G401.6 (cell line): ENCODE measurements around the gene RAB23.

Experiments used
- FAIRE-seq: peaks from 2 replicates; lab custom pipeline; 2012; peaks lifted over from hg19 to GRCh38; lab: Jason Lieb, UNC

Gene RAB23

DNA sequence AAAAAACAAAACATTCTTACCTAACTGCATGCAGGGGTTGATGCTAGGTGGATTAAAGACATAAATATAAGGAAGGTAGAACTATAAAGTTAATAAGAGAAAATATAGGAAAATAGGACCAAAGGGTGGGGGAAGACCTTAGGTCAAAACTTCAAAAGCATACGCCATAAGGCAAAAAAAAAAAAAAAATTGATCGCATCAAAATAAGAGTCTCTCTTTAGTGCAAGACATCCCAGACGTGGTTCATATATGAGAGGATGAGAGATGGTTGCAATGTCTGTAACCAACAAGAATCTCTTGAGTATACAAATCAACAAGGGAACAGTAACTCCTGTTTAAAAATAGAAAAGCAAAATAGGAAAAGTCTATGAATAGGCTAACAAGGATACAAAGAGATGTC, 41.5 kb downstream of the RAB23 start:
- no peak for FAIRE-seq

DNA sequence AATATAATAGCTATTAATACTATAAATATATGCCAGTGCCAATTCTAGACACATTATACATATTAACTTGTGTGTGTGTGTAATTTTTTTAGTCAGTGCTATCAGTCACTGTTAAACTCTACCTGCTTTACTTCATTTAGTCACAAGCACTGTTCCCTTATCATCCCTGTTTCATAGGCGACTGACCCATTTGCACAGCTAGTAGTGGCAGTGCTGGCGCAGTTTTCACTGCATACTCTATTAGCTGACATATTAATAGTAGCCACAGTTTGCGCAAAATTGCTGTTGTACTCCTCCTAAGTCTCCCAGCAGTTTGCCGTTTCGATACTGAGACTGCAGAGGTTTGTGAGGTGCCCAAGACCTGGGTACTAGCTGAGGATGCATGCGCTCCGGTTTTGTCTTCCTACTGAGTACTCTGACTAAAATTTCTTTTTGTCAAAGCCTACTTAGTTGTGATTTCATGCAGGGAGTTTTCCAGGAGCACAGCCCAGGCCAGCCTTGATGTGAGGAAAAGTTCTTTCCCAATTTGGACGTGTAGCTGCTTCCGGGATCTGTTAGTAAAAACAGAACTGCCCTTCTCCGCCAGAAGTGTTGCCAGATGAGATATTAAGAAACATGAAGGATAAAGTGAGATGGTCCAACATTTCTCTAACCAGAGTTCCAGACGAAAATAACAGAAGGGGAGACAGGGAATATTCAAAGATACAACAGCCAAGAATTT, 44.4 kb downstream of the RAB23 start:
- FAIRE-seq, result no peak

DNA sequence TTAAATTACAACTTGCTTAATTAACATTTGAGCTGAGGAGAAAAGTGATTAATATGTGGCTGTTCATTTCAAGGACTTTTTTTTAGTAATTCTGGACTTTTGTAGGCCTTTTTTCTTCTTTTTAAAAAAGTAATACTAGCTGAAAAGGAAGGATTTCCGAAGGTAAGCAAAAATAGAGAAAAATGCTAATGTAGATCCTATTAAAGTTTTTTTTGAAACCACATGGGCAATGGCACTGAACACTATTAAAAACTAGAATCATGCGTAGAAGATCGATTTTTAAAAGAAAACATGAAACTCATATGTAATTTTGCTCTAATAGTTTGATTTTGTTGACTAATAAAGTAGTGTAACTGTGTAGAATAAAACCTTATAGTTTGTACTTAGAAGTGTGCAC, 47.6 kb downstream of the RAB23 start:
- FAIRE-seq, result no peak

GRCh38 chr6:57173886-57174510, 48.1 kb downstream of the RAB23 start:
- peak; percentile 95 for FAIRE-seq

DNA sequence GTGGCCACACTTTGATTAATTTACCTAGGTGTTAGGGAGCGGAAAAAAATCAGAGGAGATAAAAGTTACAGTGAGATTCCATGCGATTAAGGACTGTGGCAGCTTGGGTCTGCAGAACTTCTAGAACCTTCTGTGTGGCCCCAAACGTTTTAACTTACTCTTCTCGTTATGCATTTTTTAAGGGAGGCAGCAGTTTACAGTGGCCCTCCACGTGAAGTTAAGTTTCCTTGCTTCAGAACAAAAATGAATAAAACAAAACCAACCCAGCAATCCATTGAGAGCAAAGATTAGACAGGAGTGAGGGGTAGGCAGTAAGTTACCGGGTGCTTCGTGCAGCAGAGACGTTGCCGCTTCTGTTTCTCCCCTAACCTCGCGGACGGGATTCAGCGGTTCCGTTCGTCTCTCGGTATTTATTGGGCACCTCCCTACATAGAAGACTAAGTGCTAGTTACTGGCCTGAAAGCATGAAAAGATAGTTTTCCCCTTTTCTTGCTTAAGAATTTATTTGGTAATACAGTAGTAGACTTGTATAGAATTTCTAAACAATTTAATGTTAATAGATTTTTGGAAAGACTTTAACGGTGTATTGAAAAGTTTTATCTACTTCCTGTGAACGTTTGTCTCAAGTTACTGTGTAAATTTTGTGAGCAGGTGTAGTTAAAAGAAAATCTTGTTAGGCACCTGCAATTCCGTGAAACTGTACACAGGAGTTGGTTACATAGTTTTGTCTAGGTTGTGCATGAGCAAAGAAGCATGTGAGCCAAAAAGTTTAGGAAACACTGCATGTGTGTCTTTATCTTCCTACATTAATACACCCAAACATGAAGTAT, 48.8 kb downstream of the RAB23 start:
- FAIRE-seq, result no peak

GRCh38 chr6:57172136-57173055, 49.7 kb downstream of the RAB23 start, which contains the start of gene BAG2:
BAG2 (plus strand) TSS chr6:57172326; CDS start chr6:57172698, 372 bp downstream.
- peak; percentile 93 for FAIRE-seq

- FAIRE-seq, result no peak
Observed at GRCh38 chr6:57165080-57165479, 57.0 kb downstream of the RAB23 start.

DNA sequence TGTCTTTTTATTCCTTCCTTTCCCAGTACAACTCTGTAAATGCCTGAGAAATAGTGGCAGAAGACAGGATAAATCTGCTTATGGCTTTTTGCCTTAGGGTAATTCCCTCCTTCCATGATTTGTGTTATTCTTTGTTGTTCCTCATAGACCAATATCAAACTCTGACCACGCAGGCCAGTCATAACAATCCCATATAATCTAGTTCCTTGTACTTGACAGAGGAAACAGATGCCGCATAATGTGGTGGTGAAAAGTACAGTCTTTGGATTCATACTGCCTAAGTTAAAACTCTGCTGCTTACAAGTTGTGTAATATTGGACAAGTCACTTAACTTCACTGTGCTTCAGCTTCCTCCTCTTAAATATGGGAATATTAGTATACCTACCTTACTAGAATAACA, 58.2 kb downstream of the RAB23 start:
- FAIRE-seq, result no peak

DNA sequence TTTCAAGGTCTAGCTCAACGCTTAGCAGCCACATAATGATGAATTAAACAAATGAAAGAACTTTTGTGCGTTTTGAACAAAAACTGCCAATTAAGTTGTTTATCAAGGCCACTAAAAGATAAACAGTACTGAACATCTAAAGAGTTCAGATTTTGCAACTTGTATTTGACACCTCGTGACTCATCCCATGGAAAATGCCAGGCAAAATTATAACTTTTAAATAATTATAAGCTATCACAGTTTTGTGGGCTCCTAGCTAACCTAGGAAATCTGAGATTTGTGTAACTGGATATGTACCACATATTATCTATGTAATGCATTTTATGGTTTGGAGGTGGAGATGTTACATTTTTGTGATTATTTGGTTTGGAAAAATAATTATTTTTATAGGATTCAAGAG, 59.6 kb downstream of the RAB23 start:
- FAIRE-seq, result no peak

GRCh38 chr6:57162028-57162427, 60.1 kb downstream of the RAB23 start:
- FAIRE-seq, result no peak

DNA sequence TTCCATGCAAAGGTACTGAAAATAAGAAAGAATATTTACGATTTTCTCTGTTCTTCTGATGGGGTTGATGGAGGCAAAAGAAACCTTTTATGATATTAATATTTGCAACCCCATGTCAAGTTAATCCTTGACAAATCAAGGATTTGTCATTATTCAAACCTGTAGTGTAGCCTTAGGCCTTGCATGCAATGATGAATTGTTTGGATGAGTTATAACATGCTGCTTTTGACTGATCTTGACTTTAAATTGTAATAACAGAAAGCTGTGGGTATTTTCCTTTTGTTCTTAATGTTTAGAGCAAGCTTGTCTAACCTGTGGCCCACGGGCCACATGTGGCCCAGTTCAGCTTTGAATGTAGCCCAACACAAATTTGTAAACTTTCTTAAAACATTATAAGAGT, 63.0 kb downstream of the RAB23 start:
- no peak for FAIRE-seq

GRCh38 chr6:57158658-57159057, 63.4 kb downstream of the RAB23 start:
- FAIRE-seq, result no peak

GRCh38 chr6:57147955-57148858, 73.9 kb downstream of the RAB23 start:
- FAIRE-seq, result no peak

DNA sequence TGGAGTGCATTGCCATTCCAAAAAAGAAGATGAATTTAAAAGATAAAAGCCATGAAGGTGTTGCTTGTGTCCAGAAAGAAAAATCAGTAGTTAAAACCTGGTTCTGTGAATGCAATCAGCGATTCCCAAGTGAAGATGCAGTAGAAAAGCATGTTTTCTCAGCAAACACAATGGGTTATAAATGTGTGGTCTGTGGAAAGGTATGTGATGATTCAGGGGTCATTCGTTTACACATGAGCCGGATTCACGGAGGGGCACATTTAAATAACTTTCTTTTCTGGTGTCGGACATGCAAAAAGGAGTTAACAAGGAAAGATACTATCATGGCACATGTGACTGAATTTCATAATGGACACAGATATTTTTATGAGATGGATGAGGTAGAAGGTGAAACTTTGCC, 74.7 kb downstream of the RAB23 start:
- FAIRE-seq, result no peak

DNA sequence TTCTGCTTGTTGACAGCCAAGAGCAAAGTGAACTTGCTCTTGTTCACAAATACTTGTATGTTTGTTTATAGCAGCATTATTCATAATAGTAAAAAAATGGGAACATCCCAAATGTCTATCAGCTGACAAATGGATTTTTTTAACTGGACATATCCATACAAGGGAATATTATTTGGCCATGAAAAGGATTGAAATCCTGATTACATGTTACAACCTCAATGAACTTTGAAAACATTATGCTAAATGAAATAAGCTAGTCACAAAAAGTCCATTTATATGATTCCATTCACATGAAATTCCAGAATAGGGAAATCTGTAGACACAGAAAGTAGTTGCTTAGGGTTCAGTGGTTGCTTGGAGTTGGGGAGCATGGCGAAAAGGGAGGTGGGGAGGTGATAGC, 78.4 kb downstream of the RAB23 start:
- FAIRE-seq, result no peak

DNA sequence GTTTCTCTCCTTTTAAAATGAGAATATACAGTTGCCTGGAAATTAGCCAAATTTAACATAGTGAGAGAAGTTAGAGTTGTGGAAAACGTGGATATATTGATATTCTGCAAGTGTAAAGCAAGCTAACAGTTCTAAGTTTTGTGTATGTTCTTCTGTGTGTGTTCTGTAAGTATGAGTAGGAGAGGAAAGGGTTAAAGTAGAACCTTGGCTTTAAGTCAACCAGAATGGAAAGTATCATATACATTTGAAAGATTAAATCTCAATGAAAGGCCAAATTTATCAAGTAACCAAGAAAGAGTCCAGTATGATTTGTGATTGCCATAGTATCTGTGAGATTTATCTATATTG, 80.0 kb downstream of the RAB23 start:
- FAIRE-seq, result no peak

DNA sequence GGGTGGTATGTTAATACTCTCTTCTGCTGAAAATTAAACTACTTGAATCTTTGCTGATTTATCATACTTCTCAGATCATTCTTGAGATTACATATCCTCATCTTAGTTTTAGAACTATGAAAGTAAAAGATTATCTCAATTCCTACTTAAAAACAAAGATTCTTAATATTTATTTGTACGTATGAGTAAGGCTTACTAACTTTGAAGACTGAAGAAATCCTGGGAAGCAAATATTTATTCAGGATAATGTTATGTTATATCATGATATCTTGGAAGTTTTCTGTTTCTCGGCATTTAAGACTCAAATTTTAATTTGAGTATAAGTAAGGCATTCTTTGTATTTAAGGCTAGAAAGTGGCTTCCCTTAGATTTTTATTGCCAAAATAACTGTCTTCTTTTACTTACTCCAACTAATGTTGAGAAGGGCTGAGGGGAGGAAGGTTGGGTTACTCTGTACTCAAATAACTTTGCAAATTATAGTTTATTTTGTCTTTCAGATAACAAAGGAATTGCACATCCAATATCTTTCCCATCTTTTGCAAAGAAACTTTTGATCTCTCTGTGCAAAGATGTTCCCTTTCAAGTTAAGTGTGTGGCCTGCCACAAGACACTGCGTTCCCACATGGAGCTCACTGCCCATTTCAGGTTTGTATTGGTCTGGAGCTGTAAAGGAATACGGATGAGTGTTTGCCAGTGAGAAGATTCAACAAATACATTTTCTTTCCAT, 80.5 kb downstream of the RAB23 start:
- FAIRE-seq, result no peak

GRCh38 chr6:57138026-57138425, 84.1 kb downstream of the RAB23 start:
- no peak for FAIRE-seq

GRCh38 chr6:57137350-57137749, 84.8 kb downstream of the RAB23 start:
- no peak for FAIRE-seq
